Epithelial cell of proximal tubule (primary cell): Measurements from ENCODE around the gene ZNF469. TPM values are rescaled to one million over a fixed set of nuclear protein-coding genes. Genes with fewer than 3 reads are reported as not detected.

Experiments used
- DNase-seq: peaks from one replicate; pipeline ENCODE4 v3.0.0-alpha.2; 2011; ENCODE audit warnings: low read depth
- H3K4me3 ChIP-seq: 2 replicates; pipeline ENCODE4 v1.5.1; 2011; ENCODE audit warnings: low read depth, mild to moderate bottlenecking, low read length
- CTCF ChIP-seq: conservative IDR thresholded peaks from 2 replicates; pipeline ENCODE4 v1.5.1; 2012; ENCODE audit warnings: low read depth, mild to moderate bottlenecking, low read length
- total RNA-seq: library from RNA; depleted of rRNA; stranded (reverse); fragments of >200 nt; gene quantifications from 2 replicates; pipeline ENCODE4 v1.2.3, GENCODE V29; 2015

ZNF469 gene
- total RNA-seq, 1 donor from 2014 or later, result 2.2 TPM

GRCh38 chr16:88421871-88422433 is 39.2 kb downstream of the ZNF469 start:
- DNase-seq, result no peak
- TF ChIP-seq CTCF, result no peak
- H3K4me3 ChIP-seq, result no peak overlapping the region

GRCh38 chr16:88422733-88423447 is 40.1 kb downstream of the ZNF469 start:
- DNase-seq, result no peak
- H3K4me3 ChIP-seq, result no peak overlapping the region
- TF ChIP-seq CTCF, result no peak

GRCh38 chr16:88423448-88423850 is 40.7 kb downstream of the ZNF469 start:
- no peak overlapping the region for H3K4me3 ChIP-seq
- DNase-seq, result no peak
- no peak for TF ChIP-seq CTCF

- no peak for DNase-seq
- no peak for TF ChIP-seq CTCF
- no peak overlapping the region for H3K4me3 ChIP-seq
Observed at GRCh38 chr16:88424587-88425235, 42.0 kb downstream of the ZNF469 start.

GRCh38 chr16:88426018-88426417 is 43.3 kb downstream of the ZNF469 start:
- no peak for DNase-seq
- no peak for TF ChIP-seq CTCF
- no peak overlapping the region for H3K4me3 ChIP-seq

GRCh38 chr16:88427376-88427775 is 44.6 kb downstream of the ZNF469 start:
- no peak for DNase-seq
- no peak overlapping the region for H3K4me3 ChIP-seq
- no peak for TF ChIP-seq CTCF
